Activated naive CD4-positive, alpha-beta T cell treated with anti-CD3 and anti-CD28 coated beads, Interleukin-2, amount 50 U/mL, for 72 hours (primary cell): ENCODE measurements around the gene POLR2C. TPM values are rescaled to one million over a fixed set of nuclear protein-coding genes. Genes with fewer than 3 reads are reported as not detected.
"Not testable (repeated sequence)": the region's sequence is repeated elsewhere in the genome, so short reads cannot be mapped to it uniquely, and the experiment has no call there.

Experiments used
- ATAC-seq, 2 donors: fragments of 150-1000 bp; cut with Tn5 transposase; 2 replicates each; pipeline ENCODE4 v1.10.0; 2021; ENCODE audit warnings: mild to moderate bottlenecking in 2 of 2, moderate library complexity in 2 of 2
- DNase-seq, 2 donors: peaks; one replicate each; pipeline ENCODE4 v3.0.0; 2021 to 2022; ENCODE audit warnings: low spot score in 2 of 2
- H3K27ac Mint-ChIP-seq, 2 donors: one replicate each; pipeline ENCODE4 v1.8.0; 2022; ENCODE audit warnings: mild to moderate bottlenecking in 2 of 2, mixed read lengths in 2 of 2
- H3K36me3 Mint-ChIP-seq, 2 donors: one replicate each; pipeline ENCODE4 v1.8.0; 2022; ENCODE audit warnings: mixed read lengths in 2 of 2
- H3K9me3 Mint-ChIP-seq, 2 donors: one replicate each; pipeline ENCODE4 v1.8.0; 2022; ENCODE audit warnings: mixed read lengths in 2 of 2
- total RNA-seq, 2 donors: library from RNA; stranded (reverse); gene quantifications; one replicate each; pipeline ENCODE4 v1.2.3, GENCODE V29; 2022

Gene POLR2C
- total RNA-seq, 2 donors from 2014 or later, result 64.3 to 65.3 TPM

DNA sequence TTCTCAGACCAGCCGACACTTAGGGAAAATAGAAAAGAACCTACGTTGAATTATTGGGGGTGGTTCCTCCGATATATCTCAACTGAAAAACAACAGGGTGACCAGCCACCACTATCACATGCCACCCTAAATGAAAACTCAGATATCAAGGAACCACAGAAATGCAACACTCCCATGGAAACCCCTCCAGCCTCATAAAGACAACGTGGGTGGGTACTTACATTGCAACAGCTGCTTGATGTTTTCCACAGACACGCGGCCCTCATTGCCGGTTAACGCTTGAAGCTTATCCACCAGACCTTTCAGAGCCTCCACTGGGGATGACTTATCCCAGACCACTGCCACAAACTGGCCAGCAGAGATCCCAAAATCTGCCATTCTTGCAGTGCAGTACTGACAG is 21.9 kb upstream of the POLR2C start:
- not testable (repeated sequence) for ATAC-seq, DNase-seq, H3K27ac Mint-ChIP-seq, H3K9me3 Mint-ChIP-seq
- peaks cover 27 to 35% of the 10 kb centered on the region in 2 donors for H3K36me3 Mint-ChIP-seq

DNA sequence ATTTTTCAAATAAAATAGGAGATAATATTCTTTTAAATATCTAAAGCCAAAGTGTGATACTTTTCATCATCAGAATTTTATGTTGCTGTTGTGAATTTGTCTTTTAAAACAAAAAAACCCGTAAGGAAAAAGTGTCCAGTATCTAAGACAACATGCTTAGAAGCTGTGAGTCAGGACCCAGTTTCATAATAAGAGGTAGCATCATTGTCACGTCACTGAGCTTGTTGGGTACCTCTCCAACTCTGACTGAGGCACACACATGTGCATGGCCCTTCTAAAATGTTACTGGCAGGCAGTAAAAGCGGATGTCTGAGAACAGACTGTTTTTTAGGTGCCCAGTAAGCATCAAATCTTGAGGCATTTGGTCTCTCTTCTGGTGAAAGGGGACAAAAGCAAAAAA is 17.8 kb upstream of the POLR2C start:
- Mint-ChIP-seq H3K36me3 (peaks cover 24 to 30% of the 10 kb centered on the region in 2 donors), H3K9me3 (no peaks in the 10 kb centered on the region), H3K27ac (no peak overlapping the region)
- DNase-seq, result no peak
- ATAC-seq, result no peak

DNA sequence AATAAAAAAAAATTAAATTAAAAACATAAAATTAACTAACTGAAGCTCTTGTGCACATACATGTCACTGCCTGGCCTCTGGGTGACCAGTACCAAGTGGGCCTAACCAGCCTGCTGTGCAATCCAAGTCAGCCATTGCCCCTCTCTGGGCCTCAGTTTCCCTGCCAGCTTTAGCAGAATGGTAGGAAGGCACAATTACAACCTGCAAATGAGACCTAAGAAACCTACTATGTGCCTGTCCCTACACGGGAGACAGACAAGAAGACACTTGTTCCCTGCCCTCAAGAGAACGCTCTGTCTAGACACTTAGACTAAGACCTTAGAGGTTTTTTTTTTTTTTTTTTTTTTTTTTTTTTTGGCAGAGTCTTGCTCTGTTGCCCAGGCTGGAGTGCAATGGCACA is 17.0 kb upstream of the POLR2C start:
- H3K9me3 Mint-ChIP-seq, result no peaks in the 10 kb centered on the region
- peaks cover 16 to 22% of the 10 kb centered on the region in 2 donors for H3K36me3 Mint-ChIP-seq
- DNase-seq (no peak), ATAC-seq (no peak)
- no peak overlapping the region for H3K27ac Mint-ChIP-seq

DNA sequence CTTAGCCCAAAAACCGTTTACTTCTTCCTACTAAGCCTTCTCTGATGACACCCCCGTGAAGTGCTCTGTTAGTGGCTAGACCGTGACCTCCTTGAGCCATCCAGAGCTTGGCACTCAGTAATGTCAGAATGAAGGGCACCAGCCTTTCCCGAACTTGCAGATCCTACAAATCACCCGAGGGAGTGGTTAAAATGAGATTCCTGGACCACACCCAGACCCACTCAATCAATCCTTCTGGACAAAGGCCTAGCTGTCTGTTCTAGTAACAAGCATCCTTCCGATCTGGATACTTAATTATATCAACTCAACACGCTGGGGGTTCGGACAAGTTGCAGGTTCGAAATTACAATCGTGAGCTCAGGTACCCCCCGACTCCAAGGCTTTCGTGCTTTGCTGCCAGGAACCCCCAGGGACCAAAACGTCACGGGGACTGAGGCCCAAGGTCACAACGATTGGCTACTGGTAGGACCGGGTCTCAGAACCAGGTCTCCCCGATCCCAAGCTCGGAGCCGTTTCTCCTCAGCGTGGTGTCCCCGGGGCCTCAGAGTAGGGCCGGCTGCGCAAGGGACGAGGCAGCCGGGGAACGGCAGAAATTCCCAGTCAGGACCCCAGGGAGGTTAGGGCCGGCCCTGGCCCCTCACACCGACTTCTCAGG is 15.8 kb upstream of the POLR2C start:
- Mint-ChIP-seq H3K9me3 (no peaks in the 10 kb centered on the region), H3K27ac (peak overlapping the region; percentile 93 to 96), H3K36me3 (peaks cover 9 to 10% of the 10 kb centered on the region in 2 donors)
- DNase-seq (peak in 1 of 2 donors; percentile 25), ATAC-seq (peak; percentile 30 to 40)

DNA sequence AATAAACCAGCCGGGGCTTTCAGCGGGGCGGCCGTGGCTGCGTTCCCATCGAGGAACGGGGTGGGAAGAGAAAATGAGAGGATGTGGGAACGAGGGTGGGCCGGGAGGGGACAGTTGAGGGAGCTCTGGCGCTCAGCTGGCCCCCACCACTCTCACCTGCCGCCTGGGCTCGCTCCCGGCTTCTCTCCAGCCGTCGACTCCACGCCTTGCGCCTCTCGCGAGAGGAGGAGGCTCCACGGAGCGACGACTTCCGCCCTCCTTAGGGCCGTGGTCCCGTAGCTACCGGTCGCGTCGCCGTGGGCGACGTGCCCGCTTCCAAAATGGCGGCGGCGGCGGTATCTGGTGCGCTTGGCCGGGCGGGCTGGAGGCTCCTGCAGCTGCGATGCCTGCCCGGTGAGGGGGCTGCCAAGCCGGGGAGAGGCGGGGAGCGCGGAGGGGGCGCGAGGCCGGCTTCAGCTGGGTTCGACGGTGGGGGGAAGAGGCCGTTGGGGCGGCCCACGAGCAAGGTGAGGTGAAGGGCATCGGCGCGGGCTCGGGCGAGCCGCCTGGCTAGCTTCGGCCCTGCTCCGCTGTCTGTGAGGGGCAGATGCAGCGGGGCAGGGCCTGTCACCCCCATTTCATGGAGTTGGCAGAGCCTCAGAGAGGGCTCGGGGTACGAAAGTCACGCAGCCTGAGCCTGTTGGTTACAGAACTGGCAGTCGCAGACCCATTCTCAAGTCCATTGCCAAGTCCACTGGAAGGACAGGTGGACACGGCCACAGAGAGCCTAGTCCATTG is 15.1 kb upstream of the POLR2C start, which contains the start of the genes CIAPIN1 and COQ9:
TSS of gene CIAPIN1 (minus strand) at position 200 of the 777 bp plus-strand sequence. CDS start 6,457 bp downstream, outside the sequence.
TSS of gene COQ9 (plus strand) at position 294 of the 777 bp plus-strand sequence. CDS start at position 321, 27 bp downstream.
- Mint-ChIP-seq H3K27ac (peak within 1 kb of the TSS; percentile 95 to 96), H3K9me3 (no peaks in the 10 kb centered on the region), H3K36me3 (peaks cover 7 to 9% of the 10 kb centered on the region in 2 donors)
- ATAC-seq, result peak; percentile 100
- DNase-seq, result peak; percentile 89 to 92

DNA sequence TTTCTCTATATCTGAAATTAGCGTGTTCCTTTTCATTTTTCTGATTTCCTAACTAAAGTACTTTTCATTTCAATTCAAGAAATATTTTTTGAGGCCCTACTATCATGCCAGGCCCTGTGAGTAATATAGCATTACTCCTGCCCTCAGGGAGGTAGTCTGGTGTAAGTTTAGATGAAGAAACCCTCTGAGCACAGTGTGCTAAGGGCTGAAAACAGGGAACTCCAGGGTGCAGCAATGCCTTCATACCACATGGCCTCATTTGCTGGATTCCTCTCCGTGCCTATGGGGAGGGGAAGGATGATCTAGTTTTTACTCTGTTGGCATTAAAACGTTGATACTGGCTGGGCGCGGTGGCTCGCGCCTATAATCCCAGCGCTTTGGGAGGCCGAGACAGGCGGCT is 10.5 kb upstream of the POLR2C start:
- peaks cover 0 to 12% of the 10 kb centered on the region in 2 donors for H3K36me3 Mint-ChIP-seq
- ATAC-seq, result no peak
- H3K9me3 Mint-ChIP-seq, result no peaks in the 10 kb centered on the region
- peak overlapping the region in 1 of 2 donors; percentile 59 for H3K27ac Mint-ChIP-seq
- DNase-seq, result no peak

DNA sequence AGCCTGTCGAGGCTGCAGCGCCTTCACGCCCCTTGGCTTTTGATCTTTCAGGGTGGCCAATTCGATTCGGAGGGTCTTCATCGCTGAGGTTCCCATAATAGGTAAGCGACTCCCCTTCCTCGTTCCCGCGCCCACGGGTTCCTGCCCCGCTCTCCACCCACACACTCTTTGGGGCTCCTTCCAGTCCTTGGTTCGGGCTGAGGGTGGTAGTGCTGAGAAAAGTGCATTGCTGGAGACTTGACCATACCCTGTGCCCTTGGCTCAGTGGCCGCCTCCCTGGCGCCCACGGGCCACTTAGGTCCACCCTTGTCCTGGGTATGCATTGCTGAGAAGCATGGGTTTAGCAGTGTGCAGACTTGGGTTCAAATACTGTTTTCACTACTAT is 491 bp downstream of the POLR2C start:
- peak overlapping the region; percentile 73 to 90 for H3K27ac Mint-ChIP-seq
- peaks cover 11 to 20% of the 10 kb centered on the region in 2 donors for H3K36me3 Mint-ChIP-seq
- H3K9me3 Mint-ChIP-seq, result no peaks in the 10 kb centered on the region
- DNase-seq, result no peak
- peak; percentile 14 to 43 for ATAC-seq

DNA sequence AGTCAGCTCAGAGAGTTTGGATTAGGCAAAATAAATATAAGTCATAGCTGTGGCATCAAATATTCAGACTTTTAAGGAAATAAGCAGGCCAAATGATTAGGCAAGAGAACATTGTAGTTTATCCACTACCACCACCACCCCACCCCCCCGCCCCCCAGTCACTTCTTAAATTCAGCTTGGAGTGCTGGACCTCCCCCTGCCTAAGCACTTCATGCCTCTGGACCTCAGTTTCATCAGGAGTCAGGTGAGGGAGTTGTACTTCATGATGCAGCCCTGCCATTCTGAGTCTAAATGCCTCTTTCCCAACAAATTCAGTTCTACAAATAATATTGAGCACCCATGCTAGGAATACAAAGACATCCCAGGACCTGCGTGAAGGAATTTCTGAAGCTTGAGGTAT is 2.0 kb downstream of the POLR2C start:
- ATAC-seq, result no peak
- H3K27ac Mint-ChIP-seq, result peak overlapping the region in 1 of 2 donors; percentile 72
- DNase-seq, result no peak
- H3K9me3 Mint-ChIP-seq, result no peaks in the 10 kb centered on the region
- peaks cover 11 to 26% of the 10 kb centered on the region in 2 donors for H3K36me3 Mint-ChIP-seq

DNA sequence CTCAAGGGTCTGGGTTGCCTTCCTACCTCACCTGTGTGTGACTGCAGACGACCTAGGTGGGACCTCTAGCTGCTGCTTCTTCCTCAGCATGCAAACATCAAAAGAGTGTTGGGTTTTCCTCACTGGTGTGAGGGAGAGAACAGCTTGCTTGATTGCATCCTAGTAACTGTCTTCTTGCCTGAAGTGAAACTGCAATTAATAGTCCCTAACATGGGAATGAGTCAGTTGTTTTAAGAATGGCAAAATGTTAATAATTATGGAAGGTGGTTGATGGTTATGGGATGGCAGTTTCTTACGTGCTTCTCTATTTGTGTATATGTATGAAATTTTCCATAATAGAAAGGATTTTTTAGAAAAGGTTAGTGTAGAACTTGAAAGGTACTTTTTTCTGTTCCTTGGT is 5.9 kb downstream of the POLR2C start:
- H3K36me3 Mint-ChIP-seq, result peaks cover 11 to 20% of the 10 kb centered on the region in 2 donors
- DNase-seq, result no peak
- H3K27ac Mint-ChIP-seq, result peak overlapping the region in 1 of 2 donors; percentile 39
- H3K9me3 Mint-ChIP-seq, result no peaks in the 10 kb centered on the region
- ATAC-seq, result no peak

DNA sequence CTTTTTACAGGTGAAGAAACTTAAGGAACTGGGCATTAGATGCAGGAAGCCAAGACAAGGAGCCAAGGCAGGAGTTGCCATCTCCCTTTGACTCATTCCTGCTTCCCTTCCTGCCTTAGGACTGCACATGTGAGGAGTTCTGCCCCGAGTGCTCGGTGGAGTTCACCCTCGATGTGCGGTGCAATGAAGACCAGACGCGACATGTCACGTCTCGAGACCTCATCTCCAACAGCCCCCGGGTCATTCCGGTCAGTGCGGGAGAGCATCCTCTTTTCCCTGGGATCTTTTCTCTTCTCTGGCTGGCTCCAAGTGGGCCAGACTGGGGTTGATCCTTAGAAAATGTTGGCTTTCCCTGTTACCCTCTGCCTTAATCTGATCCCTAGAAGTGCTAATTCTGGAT is 6.6 kb downstream of the POLR2C start:
- Mint-ChIP-seq H3K9me3 (no peaks in the 10 kb centered on the region), H3K27ac (no peak overlapping the region), H3K36me3 (peaks cover 11 to 16% of the 10 kb centered on the region in 2 donors)
- ATAC-seq, result no peak
- DNase-seq, result no peak

DNA sequence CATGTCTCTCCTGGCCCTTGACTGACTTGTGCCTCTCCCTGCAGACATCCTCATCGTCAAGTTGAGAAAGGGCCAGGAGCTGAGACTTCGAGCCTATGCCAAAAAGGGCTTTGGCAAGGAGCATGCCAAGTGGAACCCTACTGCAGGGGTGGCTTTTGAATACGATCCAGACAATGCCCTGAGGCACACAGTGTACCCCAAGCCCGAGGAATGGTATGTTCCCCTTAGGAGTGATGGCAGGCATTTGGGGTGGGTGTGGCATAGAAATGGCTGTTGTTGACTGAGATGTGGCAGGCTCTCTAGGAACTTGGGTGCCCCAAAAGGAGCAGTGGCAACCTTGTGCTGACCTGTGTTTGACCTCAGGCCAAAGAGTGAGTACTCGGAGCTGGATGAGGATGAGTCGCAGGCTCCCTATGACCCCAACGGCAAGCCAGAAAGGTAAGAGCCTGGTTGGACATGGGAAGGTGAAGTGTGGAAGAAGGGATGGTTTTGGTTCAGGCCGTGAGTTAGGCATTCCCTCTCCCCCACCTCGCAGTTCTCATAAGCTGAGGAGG is 7.5 kb downstream of the POLR2C start:
- Mint-ChIP-seq H3K9me3 (no peaks in the 10 kb centered on the region), H3K27ac (no peak overlapping the region), H3K36me3 (peaks cover 11 to 12% of the 10 kb centered on the region in 2 donors)
- peak in 1 of 2 donors; percentile 40 for DNase-seq
- ATAC-seq, result no peak

DNA sequence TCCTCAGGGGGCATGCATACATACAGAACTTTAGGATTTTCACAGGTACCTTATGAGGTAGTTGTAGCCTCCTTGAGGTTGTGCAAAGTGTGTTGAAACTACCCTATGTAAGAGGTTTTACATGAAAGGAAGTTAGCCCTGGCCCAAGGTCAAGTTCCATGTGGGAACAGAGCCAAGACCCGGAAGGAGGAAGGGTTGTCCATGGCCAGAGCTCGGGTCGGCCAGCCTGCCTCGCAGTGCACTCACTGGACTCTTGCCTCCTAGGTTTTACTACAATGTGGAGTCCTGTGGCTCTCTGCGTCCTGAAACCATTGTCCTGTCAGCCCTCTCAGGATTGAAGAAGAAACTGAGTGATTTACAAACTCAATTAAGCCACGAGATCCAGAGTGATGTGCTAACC is 8.2 kb downstream of the POLR2C start:
- Mint-ChIP-seq H3K9me3 (no peaks in the 10 kb centered on the region), H3K27ac (no peak overlapping the region), H3K36me3 (peaks cover 11 to 12% of the 10 kb centered on the region in 2 donors)
- ATAC-seq, result no peak
- DNase-seq, result peak in 1 of 2 donors; percentile 49

DNA sequence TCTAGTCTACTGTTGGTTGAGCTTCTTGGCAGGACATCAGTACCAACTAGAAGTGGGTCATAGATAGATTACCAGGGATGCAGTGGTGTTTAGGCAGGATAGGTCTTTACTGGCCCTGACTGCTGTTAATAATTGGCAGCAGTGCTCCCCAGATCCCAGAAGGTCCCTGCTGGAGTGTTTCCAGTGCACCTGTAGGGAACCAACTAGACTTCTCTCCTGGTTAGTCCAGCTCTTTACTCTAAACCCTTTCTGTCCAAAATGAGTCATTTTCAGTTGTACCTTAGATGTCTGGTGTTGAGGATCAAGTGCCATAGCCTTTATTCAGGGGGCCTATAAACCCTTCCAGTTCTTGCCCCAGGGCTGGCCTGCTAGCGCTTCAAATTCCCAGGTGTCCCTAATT is 8.7 kb downstream of the POLR2C start:
- Mint-ChIP-seq H3K36me3 (peaks cover 6 to 8% of the 10 kb centered on the region in 2 donors), H3K9me3 (no peaks in the 10 kb centered on the region)

DNA sequence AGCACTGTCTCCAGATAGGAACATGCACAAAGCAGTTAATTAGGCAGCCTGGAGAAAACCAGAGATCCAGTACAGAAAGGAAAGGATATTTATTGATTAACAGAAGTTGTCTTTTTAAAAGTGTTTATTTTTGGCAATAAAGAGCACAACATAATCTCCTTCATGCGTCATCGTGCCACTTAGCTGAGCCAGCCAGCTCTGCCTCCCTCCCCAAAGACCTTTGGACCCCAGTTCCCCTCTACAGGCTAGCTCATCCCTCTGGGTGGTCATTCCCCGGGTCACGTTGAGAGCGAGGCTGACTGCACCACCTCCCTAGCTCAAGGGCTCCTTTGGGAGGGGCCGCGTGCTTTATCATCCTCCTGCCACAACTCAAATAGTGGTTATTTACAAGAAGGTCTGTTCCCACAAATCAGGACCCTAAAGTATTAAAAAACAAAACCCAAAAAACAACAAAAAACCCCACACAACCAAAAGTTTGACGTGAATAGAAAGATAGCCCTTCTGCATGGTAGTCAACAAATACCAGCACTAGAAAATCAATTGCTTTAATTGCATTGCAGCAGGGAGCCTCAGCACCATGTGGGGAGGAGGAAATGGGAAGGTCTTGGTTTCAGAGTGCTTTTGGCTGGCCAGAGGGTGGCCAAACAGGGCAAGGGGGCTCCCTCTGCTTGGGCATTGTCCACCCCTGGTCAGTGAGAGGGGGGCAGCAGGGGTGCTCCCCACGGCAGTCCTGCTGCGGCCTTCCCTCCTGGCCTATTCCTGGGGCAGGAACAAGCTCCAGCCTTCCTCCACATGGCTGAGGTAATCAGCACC is 9.6 kb downstream of the POLR2C start:
- Mint-ChIP-seq H3K36me3 (peaks cover 6% of the 10 kb centered on the region in 2 donors), H3K27ac (no peak overlapping the region), H3K9me3 (no peaks in the 10 kb centered on the region)
- ATAC-seq (no peak), DNase-seq (no peak)

More for the DNA sequence above, 8.7 kb downstream of the POLR2C start:
- no peak for DNase-seq
- no peak for ATAC-seq
- no peak overlapping the region for H3K27ac Mint-ChIP-seq

DNA sequence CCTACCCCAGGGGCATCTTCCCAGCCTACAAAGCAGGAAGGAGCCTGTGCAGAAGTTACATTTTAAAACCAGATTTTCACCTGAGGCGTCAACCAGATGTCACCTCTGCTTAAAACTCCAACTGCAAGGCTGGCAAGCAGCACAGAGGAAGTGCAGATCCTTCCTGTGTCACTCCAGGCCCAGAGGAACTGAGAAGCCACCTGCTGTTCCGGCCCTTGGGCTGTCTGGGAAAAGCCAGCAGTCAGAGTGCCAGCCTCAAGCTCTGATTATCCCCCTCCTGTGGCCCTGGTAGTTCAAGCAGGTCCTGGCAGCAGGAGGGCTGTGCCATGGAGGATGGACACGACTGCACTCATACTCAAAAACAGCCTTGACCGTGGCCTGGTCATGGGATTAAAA is 10.2 kb downstream of the POLR2C start:
- no peak for DNase-seq

DNA sequence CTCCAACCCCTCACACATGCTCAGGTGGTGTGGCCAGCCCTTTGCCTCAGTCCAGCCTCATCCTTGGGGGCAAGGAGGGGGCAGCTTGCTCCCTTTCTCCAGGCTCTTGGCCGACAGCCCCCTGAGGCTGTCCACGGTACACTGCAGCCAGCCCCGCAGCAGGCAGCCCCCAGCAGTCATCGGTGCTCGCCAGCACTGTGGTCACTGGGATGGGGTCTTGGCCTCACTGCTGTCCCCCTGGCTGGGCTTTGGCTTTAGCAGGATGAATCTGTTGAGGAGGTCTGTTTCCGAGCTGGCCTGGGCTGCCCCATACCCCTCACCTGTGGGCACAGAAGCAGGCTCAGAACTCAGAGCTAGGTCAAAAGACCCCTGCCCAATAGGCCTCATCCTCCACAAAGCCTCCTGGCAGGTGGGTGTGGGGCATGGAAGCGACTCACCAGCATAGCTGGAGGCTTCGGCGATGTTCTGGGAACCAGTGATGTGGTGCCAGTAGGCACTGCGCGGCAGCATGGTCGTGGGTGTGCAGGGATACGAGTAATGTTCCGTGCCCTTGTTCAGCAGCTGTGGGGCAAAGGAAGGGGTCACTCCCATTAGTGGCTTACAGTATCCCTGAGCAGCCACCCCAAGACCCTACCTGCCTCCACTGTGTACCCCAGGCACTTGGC is 10.8 kb downstream of the POLR2C start:
- Mint-ChIP-seq H3K27ac (no peak overlapping the region), H3K9me3 (no peaks in the 10 kb centered on the region), H3K36me3 (peaks cover 5 to 6% of the 10 kb centered on the region in 2 donors)
- ATAC-seq (no peak), DNase-seq (peak in 1 of 2 donors; percentile 49)

More for the DNA sequence above, 10.2 kb downstream of the POLR2C start:
- no peak overlapping the region for H3K27ac Mint-ChIP-seq
- no peak for ATAC-seq
- no peaks in the 10 kb centered on the region for H3K9me3 Mint-ChIP-seq
- peaks cover 6% of the 10 kb centered on the region in 2 donors for H3K36me3 Mint-ChIP-seq
